Fibroblast of skin of right biceps (primary cell): Measurements from ENCODE around the gene MCOLN2.

ENCODE experiments used
- DNase-seq: peaks from one replicate; pipeline ENCODE4 v3.0.0-alpha.2; 2013

MCOLN2 gene

DNA sequence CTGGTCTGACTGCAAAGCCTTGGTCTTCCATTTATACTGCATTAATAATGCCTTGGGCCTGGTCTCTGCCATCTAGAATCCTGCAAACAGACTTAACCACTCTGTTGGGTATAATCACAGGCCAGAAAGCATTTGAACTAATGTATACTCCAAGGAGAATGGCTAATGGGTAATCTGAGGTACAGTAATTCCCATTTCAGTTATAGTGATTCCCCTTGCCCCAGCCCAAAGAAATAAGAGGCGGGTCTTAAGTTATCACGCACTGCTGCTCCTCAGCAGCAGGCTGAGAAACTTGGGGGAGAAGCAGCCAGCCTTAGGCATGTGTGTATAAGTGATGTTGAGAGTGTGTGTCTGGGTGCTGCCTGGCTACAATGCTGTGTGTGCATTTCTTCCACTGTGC lies 106.3 kb downstream of the MCOLN2 start:
- DNase-seq = no peak

DNA sequence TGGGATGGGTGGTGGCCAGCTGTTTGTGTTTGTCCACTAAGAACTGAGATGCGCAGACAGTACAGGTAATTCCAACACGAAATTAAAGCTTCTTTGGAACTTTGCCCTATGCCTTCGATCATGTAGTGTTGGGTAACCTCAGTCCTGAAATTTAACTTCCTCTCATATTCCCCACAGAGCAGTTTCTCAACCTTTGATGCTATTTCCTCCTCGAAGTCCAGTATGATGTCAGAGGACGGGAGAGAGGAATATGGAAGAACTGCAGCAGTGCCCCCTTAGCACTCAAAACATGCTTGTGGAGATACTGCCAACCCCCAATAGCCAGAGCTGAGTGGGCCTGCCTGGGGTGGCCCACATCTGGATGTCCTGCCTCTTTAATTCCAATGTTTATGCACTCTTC lies 107.5 kb downstream of the MCOLN2 start:
- DNase-seq = no peak

DNA sequence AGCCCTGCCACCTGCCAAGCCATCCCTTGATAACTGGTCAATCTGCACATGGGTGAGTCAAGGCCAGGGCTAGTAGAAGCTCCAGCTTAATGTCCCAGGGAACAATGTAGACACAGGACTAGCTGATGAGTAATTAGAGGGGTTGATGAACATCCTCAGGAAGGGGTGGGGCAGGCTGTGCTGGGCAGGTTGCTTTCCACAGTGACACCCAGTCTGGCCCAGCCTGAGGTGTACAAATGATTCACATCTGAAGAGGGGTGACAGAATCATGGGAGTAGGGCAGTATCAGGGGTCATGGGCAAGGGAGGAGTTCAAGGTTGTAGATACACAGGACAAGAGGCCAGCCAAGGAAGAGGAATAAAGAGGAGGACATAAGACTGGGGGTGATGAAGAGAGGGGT lies 108.2 kb downstream of the MCOLN2 start:
- no peak for DNase-seq

DNA sequence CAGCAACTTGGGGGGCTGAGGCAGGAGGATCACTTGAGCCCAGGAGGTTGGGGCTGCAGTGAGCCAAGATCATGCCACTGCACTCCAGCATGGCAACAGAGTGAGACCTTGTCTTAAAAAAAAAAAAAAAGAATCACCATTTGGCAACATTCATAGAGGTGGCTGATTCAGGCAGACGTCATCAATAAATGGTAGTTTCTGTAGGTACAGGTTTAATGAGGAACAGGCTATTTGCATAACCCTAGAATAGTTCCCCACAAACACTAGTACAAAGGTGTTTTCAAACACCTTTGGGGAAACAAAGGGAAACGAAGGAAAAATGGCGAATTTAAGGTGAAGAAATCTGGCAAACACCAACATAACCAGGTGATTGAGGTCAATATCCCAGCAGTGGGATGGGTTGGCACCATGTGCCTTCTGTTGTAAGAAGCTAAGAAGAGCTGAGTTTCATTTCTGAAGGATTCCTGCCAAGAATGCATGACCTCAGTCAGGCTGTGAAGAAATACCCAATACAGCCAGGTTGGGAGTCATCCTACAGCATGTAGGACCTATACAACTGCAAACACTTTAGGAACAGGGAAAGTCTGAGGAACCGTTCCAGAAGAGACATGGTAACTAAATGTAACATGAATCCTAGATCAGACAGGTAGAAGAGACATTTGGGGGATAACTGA lies 109.5 kb downstream of the MCOLN2 start:
- DNase-seq = peak; percentile 27

DNA sequence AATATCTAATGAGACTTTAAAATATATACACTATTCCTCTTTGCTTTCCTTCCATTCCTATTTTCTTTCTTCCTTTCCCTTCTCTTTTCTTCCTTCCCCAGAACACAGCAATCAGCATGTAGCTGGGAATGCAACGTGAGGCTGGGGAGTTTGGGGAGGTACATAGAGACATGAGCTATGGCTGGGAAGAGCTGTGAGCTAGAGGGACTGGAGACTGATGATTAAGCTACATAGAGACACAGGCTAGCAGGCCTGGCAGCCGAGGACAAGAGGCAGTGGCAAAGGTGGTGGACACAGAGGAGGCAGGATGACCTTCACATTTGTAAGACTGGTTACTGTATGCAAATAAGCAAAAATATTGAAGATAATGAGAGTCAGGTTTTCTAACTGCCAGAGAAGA lies 111.4 kb downstream of the MCOLN2 start:
- DNase-seq = no peak

DNA sequence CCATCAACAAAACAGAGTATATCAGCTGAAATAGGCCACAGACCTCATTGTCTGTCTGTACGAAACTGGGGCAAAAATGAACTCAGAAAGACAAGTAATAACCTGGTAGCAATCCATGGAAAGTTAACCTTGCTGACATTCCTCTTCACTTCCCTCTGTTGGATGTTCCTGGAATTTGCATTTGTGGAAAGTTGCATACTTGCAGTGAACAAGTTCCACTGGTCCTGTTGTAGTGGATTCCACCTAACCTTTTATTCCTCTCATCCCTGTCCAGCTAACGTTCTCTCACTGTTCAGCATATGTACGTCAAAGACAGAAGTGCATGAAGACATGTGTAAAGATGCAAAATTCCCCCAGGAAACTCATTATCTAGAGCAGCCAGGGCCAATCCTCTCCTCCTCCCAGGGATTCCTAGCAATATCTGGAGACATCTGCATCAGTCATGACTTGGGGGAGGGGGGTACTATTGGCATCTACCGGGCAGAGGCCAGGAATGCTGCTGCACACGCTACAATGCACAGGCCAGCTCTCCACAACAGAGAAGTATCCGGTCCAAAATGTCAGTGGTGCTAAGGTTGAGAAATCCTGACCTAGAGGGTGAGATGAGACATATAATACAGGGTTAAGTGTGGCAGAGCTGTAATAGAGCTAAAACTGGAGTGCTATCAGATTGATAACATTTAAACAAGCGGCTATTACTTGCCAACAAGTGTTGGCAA lies 112.1 kb downstream of the MCOLN2 start:
- DNase-seq = peak; percentile 1

DNA sequence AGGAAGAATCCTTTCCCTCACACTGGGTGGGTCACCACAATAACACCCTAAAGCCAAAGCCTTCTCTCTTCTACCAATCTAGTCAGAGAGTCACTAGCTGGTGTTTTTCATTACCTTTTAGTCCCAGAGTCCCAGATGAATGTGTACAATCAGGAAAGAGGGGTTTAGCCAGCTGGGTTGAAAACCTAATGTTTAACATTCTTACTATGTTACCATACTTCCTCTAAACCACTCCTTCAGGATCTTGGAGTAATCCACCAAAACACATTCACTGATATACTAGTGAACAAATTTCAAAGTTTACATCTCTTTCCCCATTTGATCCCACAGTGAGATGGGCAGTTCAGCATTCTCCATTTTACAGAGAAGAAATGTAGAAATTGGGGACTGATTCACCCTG lies 113.6 kb downstream of the MCOLN2 start:
- DNase-seq = peak; percentile 21

DNA sequence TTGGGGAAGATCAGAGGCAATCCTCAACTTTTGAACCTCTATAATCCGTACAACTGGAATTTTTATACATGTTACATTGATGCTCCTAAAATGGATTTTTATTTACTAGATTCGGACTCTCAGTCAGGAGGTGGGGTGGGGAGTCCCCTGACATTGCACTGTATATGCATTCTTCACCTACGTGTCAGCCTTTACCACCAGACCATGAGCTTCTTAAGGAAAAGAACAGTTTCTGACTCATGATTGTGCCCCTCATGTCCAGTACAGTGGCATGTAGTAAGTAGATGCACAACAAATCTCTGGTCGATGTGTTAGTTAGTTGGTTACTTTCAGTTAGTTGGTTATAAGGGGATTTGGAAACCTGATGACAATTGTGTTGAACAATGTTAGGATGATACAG lies 119.3 kb downstream of the MCOLN2 start:
- peak; percentile 53 for DNase-seq

DNA sequence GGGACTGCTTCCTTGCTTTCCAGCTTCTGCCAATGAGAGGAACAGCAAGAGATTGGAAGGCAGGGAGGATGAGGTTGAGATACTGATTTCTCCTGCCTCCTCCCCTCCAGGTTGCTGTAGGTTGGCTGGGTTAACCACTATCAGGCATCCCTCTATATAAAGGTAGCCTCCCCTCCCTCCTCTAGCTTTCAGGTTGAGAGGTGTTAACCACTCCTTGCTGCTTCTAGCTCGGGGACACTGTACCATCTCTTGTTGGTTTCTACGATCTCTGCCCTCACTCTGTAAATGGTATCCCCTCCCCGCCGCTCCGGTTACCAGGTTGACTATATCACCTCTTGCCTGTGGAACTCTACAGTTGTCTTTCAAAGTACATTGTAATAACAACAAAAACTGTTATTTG lies 120.6 kb downstream of the MCOLN2 start:
- DNase-seq = no peak
